HG03280 (cell line): ENCODE results near the gene CFAP97D2.
A peak's percentile ranks its signal among the peaks of the same experiment; 100 is the strongest.
"Not testable (repeated sequence)": the region's sequence is repeated elsewhere in the genome, so short reads cannot be mapped to it uniquely, and the experiment has no call there.

Source experiments
- ATAC-seq: cut with Tn5 transposase; IDR thresholded peaks from one replicate; pipeline ENCODE4 v1.9.1; 2021; ENCODE audit warnings: mild to moderate bottlenecking, moderate library complexity; ENCODE audit not compliant: unreplicated experiment

The CFAP97D2 gene

DNA sequence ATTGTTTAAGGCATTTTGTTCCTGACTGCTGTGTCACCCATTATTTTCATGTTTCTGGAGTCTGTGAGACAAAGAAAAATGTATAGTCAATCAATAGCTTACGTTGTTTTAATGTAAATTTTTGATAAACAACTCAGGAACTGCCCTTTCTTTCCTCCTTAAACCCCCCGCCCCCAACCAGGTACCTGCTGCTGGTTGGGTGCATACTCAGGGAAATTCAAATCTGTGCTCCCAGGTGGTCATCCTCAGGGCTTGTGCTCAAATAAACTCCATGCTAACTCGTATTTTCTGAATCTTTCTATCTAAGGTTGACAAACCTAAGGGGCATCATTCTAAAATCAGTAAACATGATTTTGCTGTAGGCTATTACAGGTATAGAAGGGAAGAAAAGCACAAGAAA lies 51.5 kb downstream of the CFAP97D2 start:
- ATAC-seq, result no peak

DNA sequence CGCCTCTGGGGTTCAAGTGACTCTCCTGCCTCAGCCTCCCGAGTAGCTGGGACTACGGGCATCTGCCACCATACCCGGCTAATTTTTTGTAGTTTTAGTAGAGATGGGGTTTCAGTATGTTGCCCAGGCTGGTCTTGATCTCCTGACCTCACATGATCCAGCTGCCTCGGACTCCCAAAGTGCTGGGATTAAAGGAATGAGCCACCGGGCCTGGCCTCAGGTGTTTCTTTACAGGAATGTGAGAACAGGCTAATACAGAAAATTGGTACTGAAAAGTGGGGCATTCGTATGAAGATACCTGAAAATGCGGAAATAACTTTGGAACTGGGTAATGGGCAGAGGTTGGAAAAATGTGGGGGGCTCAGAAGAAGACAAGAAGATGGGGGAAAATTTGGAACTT lies 52.8 kb downstream of the CFAP97D2 start:
- ATAC-seq, result no peak

DNA sequence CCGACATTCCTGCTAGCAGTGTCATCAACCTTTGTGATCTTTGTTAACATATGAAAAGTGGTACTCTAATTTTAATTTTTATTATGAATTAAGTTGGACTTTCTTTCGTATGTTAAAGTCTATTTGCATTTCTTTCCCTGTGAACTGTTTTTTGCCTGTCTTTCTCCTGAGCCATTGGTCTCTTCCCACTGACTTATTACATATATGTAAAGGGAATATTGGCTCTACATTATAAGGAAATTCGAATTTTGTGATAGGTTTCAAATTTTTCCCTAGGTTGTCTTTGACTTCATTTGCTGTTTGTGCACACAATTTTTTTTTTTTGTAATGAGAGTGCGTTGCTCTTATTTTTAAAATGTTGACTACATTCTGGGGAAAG lies 55.2 kb downstream of the CFAP97D2 start:
- no peak for ATAC-seq

DNA sequence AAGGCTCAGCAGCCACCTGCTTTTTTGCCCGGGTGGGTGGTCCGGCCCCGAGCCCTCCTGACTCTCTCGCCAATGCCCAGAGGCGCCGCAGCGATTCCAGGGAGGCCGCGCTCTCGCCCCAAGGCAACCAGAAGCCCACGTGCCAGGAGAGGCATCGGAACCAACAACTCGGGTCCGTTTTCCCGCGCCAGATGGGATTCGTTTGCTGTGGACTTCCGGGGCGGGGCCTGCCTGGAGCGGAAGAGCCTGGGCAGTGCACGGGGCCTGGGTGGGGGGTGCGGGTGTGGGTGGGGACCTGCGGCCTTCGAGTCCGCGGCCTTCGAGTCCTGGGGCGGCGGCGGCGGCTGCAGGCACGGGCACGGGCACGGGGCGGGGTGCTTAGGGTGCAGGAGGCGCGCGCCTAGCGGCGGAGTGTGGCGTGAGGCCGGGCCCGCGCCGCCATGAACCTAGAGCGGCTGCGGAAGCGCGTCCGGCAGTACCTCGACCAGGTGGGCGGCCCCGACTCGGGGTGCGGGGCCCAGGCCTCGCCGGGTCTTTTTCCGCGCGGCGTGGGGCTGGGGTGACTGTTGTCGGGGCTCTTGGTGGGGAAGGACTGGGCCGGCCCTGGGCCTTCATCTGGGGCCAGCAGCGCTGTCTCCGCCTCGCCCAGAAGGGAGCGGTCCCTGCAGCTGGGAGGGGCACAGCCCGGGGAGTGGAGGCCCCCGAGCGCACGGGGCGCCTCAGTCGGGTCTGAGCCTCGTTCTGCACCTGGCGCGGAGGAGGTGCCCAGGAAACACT lies 55.8 kb downstream of the CFAP97D2 start, which contains the start of gene CDC16:
TSS of gene CDC16 (plus strand) at position 253 of the 777 bp plus-strand sequence. CDS start at position 441, 188 bp downstream.
- ATAC-seq, result peak; percentile 87

DNA sequence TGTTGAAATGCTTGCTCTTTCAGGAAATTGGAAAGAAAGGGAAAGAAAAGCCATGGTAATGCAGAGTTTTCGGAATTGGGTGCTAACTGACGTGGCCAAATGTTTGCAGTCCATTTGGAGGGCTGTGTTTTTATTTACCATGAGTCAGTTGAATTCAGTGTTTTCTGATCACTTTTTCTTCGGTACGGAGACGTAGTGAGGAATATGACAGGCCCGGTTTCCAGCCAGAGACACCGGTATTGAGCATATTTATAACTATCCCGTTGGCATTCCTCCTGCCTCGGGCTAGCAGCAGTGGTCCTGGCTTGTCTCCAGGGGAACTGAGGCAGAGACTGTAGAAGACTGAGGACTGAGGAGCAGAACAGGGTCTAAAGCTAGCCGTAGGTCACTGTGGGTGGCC lies 56.6 kb downstream of the CFAP97D2 start:
- ATAC-seq, result no peak

DNA sequence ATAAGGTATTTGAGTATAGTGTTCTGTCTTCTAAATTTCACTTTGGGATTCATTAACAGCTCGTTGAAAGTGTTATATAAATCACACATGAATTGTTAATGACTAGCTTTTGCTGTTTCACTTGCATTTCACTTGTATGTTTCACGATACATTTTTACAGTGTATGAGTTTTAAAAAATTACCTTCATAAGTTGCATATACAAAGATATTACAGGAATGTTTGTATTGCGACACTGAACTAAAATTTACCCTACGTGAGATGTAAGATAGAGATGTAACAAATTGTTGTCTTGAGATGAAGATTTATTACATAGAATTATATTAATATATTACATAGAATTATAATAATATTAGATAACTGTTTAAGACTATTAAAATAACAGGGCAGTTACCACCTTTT lies 57.2 kb downstream of the CFAP97D2 start:
- no peak for ATAC-seq

DNA sequence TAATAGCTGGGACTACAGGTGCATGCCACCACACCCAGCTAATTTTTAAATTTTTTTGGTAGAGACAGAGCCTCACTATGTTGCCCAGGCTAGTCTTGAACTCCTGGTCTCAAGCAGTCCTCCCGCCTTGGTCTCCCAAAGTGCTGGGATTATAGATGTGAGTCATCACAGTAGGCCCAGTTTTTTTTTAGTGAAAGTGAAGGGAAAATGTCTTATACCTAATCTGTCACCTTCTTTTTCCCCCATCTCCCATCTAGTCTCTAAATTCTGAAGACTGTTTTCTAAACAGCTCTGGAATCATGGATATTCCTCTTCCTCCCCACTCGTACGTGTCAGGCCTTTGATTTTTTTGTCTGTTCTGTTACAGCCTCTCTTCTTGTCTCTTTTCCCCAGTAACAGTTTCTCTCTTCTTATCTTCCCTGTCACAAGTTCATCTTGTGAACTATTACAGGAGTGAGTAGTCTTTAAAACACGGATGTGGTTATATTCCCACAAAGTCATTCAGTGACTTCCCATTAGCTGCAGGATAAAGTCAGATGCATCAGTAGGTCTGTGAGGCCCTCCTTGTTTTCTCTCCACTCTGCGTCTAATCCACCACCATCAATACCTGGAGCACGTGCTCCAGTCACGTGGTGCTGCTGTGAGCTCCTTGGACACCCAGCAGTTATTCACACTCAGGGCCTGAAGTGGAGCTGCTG lies 58.5 kb downstream of the CFAP97D2 start:
- no peak for ATAC-seq

DNA sequence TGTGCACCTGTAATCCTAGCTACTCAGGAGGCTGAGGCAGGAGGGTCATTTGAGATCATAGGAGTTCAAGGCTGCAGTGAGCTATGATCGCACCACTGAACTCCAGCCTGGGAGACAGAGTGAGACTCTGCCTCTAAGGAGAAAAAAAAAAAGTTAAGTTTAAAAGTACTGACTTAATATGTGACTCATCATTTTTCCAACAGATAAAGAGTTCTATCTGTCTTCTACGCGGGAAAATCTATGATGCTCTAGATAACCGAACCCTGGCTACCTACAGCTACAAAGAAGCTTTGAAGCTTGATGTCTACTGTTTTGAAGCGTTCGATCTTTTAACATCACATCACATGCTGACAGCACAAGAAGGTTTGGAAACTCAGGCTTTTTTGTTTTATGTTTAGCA lies 62.9 kb downstream of the CFAP97D2 start:
- no peak for ATAC-seq

DNA sequence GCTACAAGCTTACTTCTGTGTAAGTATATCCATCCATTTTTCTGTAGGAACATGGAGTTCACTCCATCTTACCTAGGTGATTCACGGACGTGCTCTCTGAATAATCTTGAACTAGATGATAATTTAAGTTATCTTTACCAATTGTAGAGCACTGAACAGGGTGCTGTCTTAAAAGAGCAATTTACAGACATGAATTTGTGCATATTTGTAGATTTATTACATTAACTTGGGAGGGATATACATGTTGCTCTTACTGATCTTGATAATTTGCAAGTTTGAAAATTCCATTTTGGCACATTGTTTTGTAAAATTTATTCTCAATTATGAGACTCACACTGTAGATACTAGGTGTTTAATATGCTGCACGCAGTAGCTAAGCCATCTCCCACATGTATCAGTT lies 64.9 kb downstream of the CFAP97D2 start:
- no peak for ATAC-seq

DNA sequence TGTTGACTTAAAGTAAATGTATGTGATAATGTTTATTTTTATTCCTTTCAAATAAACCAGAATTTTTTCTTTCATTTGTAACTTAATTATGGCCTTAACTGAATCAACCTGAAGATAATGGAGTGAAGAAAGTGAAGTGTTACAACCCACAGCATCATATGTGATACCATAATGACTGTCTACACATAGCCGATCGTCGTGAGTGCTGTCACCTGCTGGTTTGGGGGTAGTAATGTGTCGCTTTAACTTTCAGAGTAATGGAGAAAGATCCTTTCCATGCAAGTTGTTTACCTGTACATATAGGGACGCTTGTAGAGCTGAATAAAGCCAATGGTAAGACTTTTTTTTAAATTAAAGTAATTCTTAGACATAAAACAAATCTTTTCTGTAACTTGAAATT lies 65.6 kb downstream of the CFAP97D2 start:
- no peak for ATAC-seq

DNA sequence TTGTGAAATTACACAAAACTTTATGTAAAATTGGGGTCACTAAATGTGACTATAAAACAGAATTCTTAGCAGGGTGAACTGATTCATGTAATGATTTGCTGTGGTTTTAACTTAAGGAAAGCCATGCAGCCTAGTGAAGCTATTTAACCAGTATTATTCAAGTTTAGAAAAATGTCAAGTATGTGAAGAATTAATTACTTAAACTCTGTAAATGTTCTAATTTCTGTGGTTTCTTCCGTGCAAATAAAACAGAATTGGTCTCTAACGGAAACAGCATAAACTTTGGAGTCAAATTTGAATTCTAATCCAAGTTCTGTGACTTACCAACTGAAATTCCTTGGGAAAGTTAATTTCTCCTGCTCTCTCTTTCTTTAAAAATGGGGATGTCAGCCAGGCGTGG lies 69.0 kb downstream of the CFAP97D2 start:
- ATAC-seq, result no peak

DNA sequence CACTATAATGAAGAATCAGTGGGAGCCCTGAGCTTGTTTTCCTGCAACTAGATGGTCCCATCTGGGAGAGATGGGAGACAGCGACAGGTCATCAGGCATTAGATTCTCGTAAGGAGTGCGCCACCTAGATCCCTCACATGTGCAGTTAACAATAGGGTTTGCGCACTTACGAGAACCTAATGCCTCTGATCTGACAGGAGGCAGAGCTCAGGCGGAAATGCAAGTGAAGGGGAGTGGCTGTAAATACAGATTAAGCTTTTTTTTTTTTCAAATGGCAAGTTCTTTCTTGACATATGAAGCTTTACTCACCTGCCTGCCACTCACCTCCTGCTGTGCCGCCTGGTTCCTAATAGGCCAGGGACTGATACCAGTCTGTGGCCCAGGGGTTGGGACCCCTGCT lies 70.0 kb downstream of the CFAP97D2 start:
- ATAC-seq, result no peak

DNA sequence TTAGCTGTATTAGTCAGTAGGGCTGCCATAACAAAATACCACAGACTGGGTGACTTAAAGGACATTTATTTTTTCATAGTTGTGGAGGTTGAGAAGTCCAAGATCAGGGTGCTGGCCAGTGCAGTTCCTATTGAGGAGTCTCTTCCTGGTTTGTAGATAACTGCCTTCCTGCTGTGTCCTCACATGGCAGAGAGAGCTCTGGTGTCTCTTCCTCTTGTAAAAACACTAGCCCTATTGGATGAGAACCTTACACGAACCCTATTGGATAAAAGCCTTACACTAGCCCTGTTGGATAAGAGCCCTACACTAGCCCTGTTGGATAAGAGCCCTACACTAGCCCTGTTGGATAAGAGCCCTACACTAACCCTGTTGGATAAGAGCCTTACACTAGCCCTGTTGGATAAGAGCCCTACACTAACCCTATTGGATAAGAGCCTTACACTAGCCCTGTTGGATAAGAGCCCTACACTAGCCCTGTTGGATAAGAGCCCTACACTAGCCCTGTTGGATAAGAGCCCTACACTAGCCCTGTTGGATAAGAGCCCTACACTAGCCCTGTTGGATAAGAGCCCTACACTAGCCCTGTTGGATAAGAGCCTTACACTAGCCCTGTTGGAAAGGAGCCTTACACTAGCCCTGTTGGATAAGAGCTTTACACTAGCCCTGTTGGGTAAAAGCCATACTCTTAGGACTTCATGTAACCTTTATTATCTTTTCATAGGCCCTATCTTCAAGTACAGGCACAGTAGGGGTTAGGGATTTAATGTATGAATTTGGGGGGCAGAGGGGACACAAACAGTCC lies 72.8 kb downstream of the CFAP97D2 start:
- ATAC-seq, result not testable (repeated sequence)

DNA sequence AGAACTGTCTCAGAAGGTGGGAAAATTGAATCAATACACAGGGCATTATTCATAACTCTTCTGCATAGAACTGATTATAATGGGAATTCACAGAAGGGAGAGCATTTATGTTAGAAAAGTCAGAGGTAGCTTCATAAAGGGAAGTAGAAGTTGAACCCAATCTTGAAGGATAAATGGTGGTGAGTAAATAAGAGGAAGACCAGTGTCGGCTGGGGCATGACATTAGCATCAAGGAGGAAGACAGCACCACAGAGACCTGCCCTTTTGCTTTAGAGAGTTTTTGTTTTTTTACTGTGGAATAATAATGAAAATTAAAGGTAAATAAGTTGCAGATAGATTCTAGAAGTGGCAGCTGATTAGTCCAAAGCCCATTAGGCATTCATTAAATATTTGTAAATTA lies 77.5 kb downstream of the CFAP97D2 start:
- ATAC-seq, result no peak

DNA sequence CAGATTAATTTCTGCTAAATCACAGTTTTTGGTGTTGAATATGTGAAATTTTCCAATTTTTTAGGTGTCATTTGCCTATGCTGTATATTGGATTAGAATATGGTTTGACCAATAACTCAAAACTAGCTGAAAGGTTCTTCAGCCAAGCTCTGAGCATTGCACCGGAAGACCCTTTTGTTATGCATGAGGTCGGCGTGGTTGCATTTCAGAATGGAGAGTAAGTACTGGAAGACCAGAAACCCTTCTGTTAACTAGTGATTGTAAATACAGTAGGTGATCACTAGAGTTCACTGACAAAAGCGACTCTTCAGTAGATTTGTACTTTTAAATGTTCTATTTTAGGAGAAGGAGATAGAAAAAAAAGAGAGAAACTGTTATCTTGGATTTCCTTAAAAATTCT lies 78.0 kb downstream of the CFAP97D2 start:
- ATAC-seq, result no peak

DNA sequence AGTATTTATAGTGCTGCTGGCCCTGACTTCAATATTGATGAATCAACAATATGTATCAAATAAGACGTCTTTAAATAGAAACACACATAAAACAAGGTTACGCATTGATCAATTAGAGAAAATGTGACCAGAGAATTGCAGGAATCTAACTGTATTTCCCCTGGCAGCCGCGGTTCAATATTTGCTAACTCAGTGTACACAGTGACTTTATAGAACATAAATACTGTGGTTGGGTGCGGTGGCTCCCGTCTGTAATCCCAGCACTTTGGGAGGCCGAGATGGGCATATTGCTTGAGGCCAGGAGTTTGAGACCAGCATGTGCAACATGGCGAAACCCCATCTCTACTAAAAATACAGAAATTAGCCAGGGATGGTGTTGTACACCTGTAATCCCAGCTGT lies 79.5 kb downstream of the CFAP97D2 start:
- no peak for ATAC-seq

DNA sequence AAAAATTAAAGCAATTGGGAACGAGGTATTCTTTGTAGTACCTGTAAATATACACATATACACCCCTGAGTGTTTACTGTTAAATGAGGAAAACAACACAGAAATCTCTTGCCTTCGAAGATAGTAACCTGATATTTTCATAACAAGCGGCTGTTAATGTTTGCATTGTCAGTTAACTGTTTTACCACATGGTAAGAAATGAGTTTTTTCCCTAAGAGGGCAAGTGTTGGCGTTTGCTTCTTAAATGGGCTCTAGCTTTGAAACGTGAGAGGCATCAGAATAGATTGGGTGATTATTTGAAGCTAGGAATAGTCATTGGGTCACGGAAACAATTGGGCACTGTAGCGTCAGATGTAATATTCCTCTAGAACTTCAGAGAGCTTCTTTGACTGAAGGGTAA lies 80.3 kb downstream of the CFAP97D2 start:
- no peak for ATAC-seq

DNA sequence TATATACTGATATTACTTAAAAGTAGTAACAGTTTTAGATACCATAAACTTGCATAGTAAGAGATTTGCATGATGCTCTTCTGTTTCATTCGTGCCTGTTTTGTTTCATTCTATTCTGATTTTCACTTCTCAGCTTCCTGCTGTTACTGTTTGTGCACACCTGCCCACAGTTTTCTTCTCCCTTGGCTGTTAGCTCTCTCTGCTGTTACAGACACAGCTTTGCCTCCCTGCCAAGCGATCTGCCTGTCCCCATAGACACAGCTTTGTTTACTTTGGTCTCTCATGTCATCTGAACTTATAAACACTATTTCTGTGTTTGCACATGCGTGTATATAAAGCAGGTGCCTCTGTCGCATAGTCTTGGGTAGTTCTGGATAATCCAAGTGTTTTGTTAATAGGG lies 80.9 kb downstream of the CFAP97D2 start:
- peak; percentile 82 for ATAC-seq

DNA sequence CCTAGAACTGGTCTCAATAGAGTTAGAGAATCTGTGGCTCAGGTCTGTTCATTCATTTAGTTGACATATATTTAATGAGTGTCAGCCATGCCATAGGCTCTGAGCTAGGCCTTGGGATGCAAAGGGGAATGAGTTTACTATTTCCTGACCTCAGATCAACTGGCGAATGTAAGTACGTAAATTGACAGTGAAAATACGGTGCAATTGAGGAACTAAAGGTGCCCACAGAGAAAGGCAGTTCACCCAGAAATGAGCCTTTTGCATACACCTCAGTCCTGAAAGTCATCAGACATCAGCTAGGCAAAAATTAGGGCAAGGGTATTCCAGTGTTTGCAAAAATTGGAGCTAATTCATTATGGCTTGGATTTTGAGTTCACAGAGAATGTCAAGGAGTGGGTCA lies 81.8 kb downstream of the CFAP97D2 start:
- ATAC-seq, result no peak

DNA sequence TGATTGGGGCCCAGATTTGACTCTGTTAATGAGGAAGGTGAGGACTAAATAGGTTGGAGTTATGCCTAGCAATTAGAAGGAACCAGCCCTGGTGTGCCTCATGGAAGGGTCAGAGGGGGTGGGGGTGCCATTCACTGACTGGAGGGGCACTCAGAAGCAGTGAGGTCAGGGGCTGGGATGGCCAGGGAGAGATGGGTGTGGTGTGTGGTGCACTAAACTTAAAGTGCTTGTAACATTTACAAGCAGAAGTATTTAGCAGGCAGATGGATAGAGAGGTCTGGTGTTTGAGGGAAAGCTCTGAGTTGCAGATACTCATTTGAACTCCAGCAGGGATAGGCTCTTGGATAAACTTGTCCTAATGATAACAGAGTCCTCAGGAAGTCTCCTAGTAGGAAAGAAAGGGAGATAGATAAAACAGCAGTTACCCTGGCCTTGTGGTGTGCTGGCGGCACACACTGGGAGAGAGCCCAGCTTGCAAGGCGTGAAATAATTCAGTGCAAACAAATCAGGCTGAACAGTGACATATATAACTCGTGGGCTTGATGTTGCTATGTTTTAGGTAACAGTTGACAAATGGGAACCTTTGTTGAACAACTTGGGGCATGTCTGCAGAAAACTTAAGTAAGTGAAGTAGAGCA lies 82.4 kb downstream of the CFAP97D2 start:
- ATAC-seq, result no peak

DNA sequence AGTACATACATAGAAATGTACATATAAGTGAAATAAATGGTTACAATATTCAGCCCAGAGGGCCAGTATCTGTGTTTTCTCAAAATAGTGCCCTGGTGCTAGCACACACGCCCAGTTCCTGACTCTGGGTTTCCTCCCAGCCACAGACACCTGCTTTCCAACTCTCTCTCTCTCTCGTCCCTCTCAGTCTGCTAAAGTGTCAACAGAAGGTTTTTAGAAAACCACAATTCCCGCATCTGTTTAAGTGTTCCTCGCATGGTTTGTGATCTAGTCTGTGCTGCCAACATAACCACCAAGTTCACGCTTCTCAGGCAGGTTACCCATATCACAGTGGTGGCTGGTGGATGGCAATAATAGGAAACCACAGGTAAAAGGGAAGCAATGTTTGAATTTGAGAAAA lies 84.5 kb downstream of the CFAP97D2 start:
- no peak for ATAC-seq
